NCI-H2171 treated with DMSO at 0.1 percent for 48 hours (cell line): ENCODE measurements around the gene BPIFB6.
"Not testable (repeated sequence)": the region's sequence is repeated elsewhere in the genome, so short reads cannot be mapped to it uniquely, and the experiment has no call there.

Experiments used
- DNase-seq: peaks from one replicate; lab custom pipeline; 2025; lab: John Stamatoyannopoulos, UW

The BPIFB6 gene

GRCh38 chr20:33030569-33030968, 879 bp upstream of the BPIFB6 start:
- DNase-seq: no peak

GRCh38 chr20:33032555-33032954, 1.1 kb downstream of the BPIFB6 start:
- DNase-seq: no peak

DNA sequence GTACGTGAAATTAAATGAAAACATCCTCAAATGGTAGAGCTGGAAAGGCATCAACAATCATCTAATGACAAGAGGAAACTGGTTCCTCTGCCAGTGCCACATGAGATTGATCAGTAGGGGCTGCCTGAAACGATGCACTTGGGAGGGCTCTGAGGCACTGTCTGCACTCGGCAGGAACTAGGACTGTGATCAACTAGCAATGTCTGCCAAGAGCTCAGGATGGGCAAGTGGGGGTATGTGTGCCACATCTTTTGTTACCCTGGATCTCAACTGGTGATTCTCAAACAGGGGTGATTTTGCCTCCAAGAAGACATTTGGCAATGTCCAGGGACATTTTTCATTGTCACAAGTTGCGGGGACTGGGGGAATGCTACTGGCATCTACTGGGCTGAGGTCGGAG, 1.9 kb downstream of the BPIFB6 start:
- no peak for DNase-seq

GRCh38 chr20:33034115-33034514, 2.7 kb downstream of the BPIFB6 start:
- no peak for DNase-seq

DNA sequence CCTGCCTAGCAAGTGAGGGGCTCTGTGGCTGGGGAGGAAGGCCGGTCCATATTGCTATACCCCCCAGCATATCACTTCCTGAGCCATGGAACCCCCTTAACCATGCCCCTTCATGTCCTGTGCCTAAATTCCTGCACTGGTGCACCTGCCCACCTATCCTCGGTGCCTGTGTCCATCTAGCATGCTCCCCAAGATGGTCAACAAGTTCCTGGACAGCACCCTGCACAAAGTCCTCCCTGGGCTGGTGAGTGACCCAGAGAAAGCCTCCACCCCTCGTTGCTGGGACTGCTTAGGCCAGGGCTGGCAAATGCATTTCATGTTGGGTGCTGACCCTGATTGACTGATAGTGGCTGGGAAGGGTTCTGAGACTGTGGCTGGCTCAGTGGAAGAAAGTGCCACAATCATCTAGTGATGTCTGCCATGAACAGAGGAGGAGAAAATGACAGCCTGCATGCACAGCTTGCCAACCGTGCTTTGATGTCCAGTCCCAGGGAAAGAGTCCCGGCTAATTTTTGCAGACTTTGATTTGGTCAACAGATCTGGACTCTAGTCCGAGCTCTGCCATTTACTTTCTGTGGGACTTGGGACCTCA, 3.5 kb downstream of the BPIFB6 start:
- DNase-seq: no peak

DNA sequence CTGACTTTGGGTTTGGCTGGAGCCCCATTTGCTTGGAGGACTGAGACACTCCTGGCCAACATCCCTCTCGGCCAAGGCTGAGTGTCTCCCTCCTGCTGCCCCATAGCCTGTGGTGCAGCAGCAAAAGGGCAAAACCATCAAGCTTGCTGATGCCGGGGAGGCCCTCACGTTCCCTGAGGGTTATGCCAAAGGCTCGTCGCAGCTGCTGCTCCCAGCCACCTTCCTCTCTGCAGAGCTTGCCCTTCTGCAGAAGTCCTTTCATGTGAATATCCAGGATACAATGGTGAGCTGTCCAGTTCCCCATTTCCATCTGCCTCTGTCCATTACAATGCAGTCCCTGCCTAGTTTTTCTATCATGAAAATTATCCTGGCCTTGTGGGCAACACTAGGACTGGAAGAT, 6.0 kb downstream of the BPIFB6 start:
- no peak for DNase-seq

GRCh38 chr20:33038243-33038642, 6.8 kb downstream of the BPIFB6 start:
- DNase-seq: no peak

- DNase-seq: no peak
Observed at GRCh38 chr20:33042430-33042829, 11.0 kb downstream of the BPIFB6 start.

GRCh38 chr20:33042983-33043730, 11.7 kb downstream of the BPIFB6 start:
- no peak for DNase-seq

- no peak for DNase-seq
Observed at GRCh38 chr20:33043731-33044181, 12.3 kb downstream of the BPIFB6 start.

GRCh38 chr20:33045129-33045721, 13.8 kb downstream of the BPIFB6 start:
- not testable (repeated sequence) for DNase-seq

DNA sequence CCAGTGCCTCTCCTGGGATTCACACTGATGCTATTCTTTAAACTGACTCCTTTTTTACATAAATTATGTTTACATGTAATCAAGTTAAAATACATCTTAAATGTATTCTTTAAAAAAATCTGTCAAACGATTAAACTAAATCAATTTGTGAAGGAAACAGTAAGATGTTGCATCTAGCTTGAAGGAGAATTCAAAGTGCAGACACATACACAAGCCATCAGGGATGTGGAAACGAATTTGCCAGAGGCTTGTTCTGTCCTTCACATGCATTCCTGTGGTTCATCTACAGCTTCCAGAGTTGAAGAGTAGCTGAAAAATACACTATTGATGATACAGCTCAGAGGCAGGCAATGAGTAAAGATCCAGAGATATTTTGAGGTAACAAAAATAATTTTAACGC, 15.0 kb downstream of the BPIFB6 start:
- no peak for DNase-seq

- no peak for DNase-seq
Observed at GRCh38 chr20:33051333-33051732, 19.9 kb downstream of the BPIFB6 start.

- no peak for DNase-seq
Observed at GRCh38 chr20:33053291-33054106, 22.1 kb downstream of the BPIFB6 start, which contains the start of gene BPIFB3. Gene BPIFB3 (plus strand): TSS chr20:33053903. CDS start chr20:33055436, 1,533 bp downstream.

- no peak for DNase-seq
Observed at GRCh38 chr20:33054381-33054780, 22.9 kb downstream of the BPIFB6 start.

GRCh38 chr20:33054791-33055190, 23.3 kb downstream of the BPIFB6 start:
- DNase-seq: no peak

- no peak for DNase-seq
Observed at GRCh38 chr20:33059136-33059535, 27.7 kb downstream of the BPIFB6 start.

- no peak for DNase-seq
Observed at GRCh38 chr20:33059741-33060390, 28.4 kb downstream of the BPIFB6 start.

GRCh38 chr20:33061658-33062028, 30.2 kb downstream of the BPIFB6 start:
- DNase-seq: no peak

DNA sequence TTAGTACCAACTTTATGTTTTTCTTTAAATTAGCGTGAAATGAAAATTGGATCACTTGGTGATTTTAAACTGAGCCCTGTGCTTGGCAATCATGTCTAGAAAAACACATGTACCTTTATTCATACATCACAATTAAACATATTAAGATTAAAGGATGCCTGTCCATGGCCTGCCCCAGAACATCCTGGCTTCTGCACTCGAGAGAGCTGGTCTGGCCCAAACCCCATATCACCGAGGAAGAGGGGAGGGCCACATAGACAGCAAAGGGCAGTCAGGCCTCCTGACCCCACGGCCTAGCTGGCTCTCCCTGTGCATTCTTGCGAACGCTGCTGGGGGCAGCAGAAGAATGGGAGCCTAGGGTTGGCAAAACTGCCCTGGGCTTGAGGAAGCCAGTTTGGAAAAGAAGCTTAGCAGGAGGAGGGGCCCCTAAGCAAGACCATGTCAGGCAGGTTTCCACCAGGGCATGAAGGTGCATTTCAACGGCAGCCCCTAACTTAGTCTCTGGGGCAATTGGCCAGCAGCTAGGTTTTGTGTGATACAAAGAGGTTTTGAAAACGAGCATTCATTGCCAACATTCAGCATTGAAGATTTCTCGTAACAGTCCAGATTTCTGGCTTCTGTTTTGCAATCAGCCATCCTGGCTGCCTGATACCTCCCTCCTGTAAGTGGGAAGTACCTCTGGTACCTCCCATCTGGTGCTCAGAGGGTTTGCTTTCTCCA, 30.8 kb downstream of the BPIFB6 start:
- DNase-seq: no peak

- no peak for DNase-seq
Observed at GRCh38 chr20:33062825-33063149, 31.3 kb downstream of the BPIFB6 start.
